Breast epithelium (tissue), 4 donors: Measurements from ENCODE around the gene TNFAIP8. TPM values are rescaled to one million over a fixed set of nuclear protein-coding genes. Genes with fewer than 3 reads are reported as not detected.
A peak's percentile ranks its signal among the peaks of the same experiment; 100 is the strongest.
"Not testable (repeated sequence)": the region's sequence is repeated elsewhere in the genome, so short reads cannot be mapped to it uniquely, and the experiment has no call there.

Experiments used
- DNase-seq, 2 donors: peaks; one replicate each; pipeline ENCODE4 v3.0.0-alpha.2; 2019; ENCODE audit warnings: low spot score in 2 of 2
- H3K27ac ChIP-seq, 2 donors: fragments of 200-600 bp; sonication (generic) in 1 of 2; one replicate each; pipeline ENCODE4 v1.5.1; 2016 to 2019; ENCODE audit warnings: mild to moderate bottlenecking in 1 of 2
- H3K27me3 ChIP-seq, 2 donors: fragments of 200-600 bp; sonication (generic) in 1 of 2; one replicate each; pipeline versions ENCODE4 v1.5.1 to v1.6.0; 2017 to 2019; ENCODE audit warnings: control low read depth in 1 of 2, mild to moderate bottlenecking in 1 of 2
- H3K36me3 ChIP-seq: fragments of 200-600 bp; one replicate; pipeline ENCODE4 v1.5.1; 2019
- H3K4me1 ChIP-seq, 2 donors: fragments of 200-600 bp; sonication (generic); one replicate each; pipeline ENCODE4 v1.5.1; 2016 to 2019; ENCODE audit warnings: control low read depth in 1 of 2
- H3K4me3 ChIP-seq, 3 donors: fragments of 200-600 bp; sonication (generic); 1 replicate in 2 of 3; 2 replicates in 1 of 3; pipeline ENCODE4 v1.5.1; 2016 to 2019; ENCODE audit warnings: mild to moderate bottlenecking in 3 of 3, moderate library complexity in 2 of 3
- H3K9me3 ChIP-seq, 2 donors: fragments of 200-600 bp; sonication (generic) in 1 of 2; one replicate each; pipeline ENCODE4 v1.5.1; 2016 to 2019; ENCODE audit warnings: control low read depth in 1 of 2
- POLR2A ChIP-seq: fragments of 450-650 bp; IDR thresholded peaks from one replicate; pipeline ENCODE4 v1.6.1; 2016; ENCODE audit warnings: antibody characterized with exemption, mild to moderate bottlenecking, moderate library complexity
- POLR2AphosphoS5 ChIP-seq, 3 donors: sonication (generic); formaldehyde crosslinking; IDR thresholded peaks; one replicate each; pipeline ENCODE4 v1.6.1; 2017; ENCODE audit warnings: antibody characterized with exemption in 3 of 3
- intact Hi-C: fragments of 100-400 bp; cut with DNase I; formaldehyde crosslinking; loops from one replicate; pipeline ENCODE4 v1.15.1; 2023; ENCODE audit warnings: low total_unique reads
- total RNA-seq, 3 donors: library from RNA; depleted of rRNA; stranded (reverse); fragments of >200 nt; gene quantifications; one replicate each; pipeline ENCODE4 v1.1.0, GENCODE V29; 2016
- TF ChIP-seq, protein P1 (sequence below), 3 donors: fragments of 450-650 bp; IDR thresholded peaks; one replicate each; pipeline ENCODE4 v1.5.1; 2016 to 2017; ENCODE audit warnings: antibody characterized with exemption in 3 of 3, mild to moderate bottlenecking in 3 of 3, moderate library complexity in 3 of 3

The TNFAIP8 gene
- total RNA-seq, 3 donors from 2014 or later = 35.4 to 167 (median 37.3) TPM

DNA sequence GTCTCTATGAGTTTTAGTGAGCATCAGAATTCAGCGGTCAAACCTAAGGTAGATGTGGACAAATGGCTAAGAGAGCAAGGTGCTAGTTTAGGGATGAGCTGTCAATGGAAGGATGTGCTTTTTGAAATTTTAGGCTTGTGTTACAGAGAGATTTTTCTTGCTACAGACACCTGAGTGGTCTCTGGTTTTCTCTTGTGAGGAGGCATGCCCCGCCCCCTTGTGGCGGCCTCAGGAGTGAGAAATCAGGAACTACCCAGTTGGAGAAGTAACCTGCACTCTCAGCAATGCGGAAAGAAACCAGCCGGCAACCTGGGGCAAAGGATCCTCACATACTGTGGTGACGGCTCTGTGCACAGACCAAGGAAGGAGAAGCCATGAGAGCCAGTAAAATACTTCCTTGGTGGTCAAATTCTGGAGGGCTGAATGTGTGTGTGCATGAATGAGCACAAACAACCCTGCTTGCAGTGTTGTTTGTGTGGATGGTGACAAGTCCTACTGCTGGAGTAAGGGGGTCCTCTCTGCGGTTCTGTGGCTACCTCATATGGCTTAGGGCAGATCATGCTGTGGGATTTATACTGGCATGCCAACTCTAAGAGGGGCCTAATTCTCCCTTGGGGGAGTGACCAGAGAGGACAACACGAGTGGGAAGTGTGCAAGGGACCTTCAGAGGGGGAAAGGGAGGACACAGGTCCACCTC, 79.8 kb downstream of the TNFAIP8 start:
- no peak for TF ChIP-seq POLR2A
- TF ChIP-seq, protein P1, sequence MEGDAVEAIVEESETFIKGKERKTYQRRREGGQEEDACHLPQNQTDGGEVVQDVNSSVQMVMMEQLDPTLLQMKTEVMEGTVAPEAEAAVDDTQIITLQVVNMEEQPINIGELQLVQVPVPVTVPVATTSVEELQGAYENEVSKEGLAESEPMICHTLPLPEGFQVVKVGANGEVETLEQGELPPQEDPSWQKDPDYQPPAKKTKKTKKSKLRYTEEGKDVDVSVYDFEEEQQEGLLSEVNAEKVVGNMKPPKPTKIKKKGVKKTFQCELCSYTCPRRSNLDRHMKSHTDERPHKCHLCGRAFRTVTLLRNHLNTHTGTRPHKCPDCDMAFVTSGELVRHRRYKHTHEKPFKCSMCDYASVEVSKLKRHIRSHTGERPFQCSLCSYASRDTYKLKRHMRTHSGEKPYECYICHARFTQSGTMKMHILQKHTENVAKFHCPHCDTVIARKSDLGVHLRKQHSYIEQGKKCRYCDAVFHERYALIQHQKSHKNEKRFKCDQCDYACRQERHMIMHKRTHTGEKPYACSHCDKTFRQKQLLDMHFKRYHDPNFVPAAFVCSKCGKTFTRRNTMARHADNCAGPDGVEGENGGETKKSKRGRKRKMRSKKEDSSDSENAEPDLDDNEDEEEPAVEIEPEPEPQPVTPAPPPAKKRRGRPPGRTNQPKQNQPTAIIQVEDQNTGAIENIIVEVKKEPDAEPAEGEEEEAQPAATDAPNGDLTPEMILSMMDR (IDR thresholded peaks at IDR 0.05) = no peak
- TF ChIP-seq POLR2AphosphoS5 (IDR thresholded peaks at IDR 0.05) = no peak
- H3K9me3 ChIP-seq = no peaks in the 10 kb centered on the region
- no peaks in the 10 kb centered on the region for H3K27me3 ChIP-seq
- H3K4me1 ChIP-seq = no peaks in the 10 kb centered on the region
- no peak overlapping the region for H3K27ac ChIP-seq
- H3K4me3 ChIP-seq = no peak overlapping the region
- intact Hi-C loops = no loop called here
- no peaks in the 10 kb centered on the region for H3K36me3 ChIP-seq
- DNase-seq = peak in 1 of 2 donors; percentile 37

DNA sequence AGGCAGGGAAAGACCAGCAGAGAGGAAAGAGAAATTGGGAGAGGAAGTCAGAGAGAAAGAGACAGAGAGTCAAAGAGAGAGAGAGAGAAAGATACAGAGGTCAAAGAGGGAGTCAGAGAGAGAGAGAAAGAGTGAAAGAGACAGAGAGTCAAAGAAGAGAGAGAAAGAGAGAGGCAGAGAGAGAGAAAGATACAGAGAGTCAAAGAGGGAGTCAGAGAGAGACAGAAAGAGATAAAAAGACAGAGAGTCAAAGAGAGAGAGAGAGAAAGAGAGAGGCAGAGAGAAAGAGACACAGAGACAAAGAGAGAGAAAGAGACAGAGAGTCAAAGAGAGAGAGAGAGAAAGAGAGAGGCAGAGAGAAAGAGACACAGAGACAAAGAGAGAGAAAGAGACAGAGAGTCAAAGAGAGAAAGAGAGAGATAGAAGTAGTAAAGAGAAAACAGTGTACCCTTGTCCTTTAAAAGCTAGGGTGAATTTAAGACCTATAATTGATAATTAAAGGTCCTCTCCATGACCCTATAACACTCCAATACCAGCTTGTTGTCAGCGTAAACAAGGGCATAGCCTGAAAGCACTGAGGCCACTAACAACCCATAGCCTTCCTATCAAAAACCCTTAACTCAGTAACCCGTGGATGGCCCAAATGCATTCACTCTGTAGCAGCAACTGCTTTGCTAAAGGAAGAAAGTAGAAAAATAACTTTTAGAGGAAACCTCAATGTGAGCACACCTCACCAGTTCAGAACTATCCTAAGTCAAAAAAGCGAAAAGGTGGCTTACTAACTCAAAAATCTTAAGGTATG, 82.2 kb downstream of the TNFAIP8 start:
- H3K4me3 ChIP-seq, intact Hi-C loops, H3K4me1 ChIP-seq, H3K36me3 ChIP-seq, H3K9me3 ChIP-seq, H3K27me3 ChIP-seq, DNase-seq: not testable (repeated sequence)
- H3K27ac ChIP-seq = peak overlapping the region in 1 of 2 donors; percentile 70

DNA sequence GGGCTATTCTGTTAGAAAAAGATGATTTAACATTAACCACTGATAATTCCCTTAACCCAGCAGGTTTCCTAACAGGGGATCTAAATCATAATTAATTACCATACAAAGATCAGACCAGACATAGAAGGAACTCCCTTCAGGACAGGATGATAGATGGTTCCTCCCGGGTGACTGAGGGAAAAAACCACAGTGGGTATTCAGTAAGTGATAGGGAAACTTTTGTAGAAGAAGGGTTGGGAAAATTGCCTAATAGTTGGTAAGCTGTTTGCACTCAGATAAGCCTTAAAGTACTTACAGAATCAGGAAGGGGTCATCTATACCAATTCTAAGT, 82.7 kb downstream of the TNFAIP8 start:
- H3K9me3 ChIP-seq, DNase-seq, H3K27me3 ChIP-seq, intact Hi-C loops, H3K36me3 ChIP-seq, H3K4me1 ChIP-seq: not testable (repeated sequence)
- peak overlapping the region; percentile 29 to 70 for H3K27ac ChIP-seq
- peak overlapping the region in 1 of 3 donors; percentile 50 for H3K4me3 ChIP-seq

DNA sequence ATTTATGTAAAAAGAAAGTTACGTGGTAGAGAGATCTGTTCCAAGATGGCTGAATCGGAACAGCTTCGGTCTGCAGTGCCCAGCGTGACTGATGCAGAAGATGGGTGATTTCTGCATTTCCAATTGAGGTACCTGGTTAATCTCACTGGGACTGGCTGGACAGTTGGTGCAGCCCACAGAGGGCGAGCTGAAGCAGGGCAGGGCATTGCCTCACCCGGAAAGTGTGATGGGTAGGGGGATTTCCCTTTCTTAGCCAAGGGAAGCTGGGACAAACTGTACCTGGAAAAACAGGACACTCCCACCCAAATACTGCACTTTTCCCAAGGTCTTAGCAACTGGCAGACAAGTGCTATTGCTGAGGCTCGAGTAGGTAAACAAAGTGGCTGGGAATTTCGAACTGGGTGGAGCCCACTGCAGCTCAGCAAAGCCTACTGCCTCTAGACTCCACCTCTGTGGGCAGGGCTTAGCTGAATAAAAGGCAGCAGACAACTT, 83.4 kb downstream of the TNFAIP8 start:
- intact Hi-C loops = no loop called here
- Histone ChIP-seq H3K9me3 (no peaks in the 10 kb centered on the region), H3K36me3 (no peaks in the 10 kb centered on the region), H3K27me3 (no peaks in the 10 kb centered on the region), H3K4me1 (no peaks in the 10 kb centered on the region), H3K4me3 (peak overlapping the region in 2 of 3 donors; percentile 33 to 50), H3K27ac (peak overlapping the region; percentile 29 to 70)
- DNase-seq = peak in 1 of 2 donors; percentile 27
- TF ChIP-seq POLR2AphosphoS5 (IDR thresholded peaks at IDR 0.05) (no peak), POLR2A (no peak)
- TF ChIP-seq, protein P1 (IDR thresholded peaks at IDR 0.05) = no peak

DNA sequence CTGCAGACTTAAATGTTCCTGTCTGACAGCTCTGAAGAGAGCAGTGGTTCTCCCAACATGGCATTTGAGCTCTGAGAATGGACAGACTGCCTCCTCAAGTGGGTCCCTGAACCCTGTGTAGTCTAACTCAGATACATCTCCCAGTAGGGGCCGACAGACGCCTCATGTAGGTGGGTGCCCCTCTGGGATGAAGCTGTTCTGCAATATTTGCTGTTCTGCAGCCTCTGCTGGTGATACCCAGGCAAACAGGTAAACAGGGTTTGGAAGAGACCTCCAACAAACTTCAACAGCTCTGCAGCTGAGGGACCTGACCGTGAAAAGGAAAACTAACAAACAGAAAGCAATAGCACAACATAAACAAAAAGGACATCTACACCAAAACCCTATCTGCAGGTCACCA, 83.8 kb downstream of the TNFAIP8 start:
- H3K9me3 ChIP-seq, H3K36me3 ChIP-seq, H3K4me1 ChIP-seq, H3K27me3 ChIP-seq, DNase-seq, intact Hi-C loops: not testable (repeated sequence)
- Histone ChIP-seq H3K27ac (peak overlapping the region; percentile 29 to 70), H3K4me3 (peak overlapping the region in 2 of 3 donors; percentile 33 to 50)

DNA sequence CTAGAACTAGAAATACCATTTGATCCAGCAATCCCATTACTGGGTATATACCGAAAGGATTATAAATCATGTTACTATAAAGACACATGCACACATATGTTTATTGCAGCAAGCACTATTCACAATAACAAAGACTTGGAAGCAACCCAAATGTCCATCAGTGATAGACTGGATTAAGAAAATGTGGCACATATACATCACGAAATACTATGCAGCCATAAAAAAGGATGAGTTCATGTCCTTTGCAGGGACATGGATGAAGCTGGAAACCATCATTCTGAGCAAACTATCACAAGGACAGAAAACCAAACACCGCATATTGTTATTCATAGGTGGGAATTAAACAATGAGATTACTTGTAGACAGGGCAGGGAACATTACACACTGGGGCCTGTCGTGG, 88.8 kb downstream of the TNFAIP8 start:
- H3K4me1 ChIP-seq, H3K4me3 ChIP-seq, H3K36me3 ChIP-seq, H3K27me3 ChIP-seq, H3K9me3 ChIP-seq, H3K27ac ChIP-seq, DNase-seq, intact Hi-C loops: not testable (repeated sequence)

DNA sequence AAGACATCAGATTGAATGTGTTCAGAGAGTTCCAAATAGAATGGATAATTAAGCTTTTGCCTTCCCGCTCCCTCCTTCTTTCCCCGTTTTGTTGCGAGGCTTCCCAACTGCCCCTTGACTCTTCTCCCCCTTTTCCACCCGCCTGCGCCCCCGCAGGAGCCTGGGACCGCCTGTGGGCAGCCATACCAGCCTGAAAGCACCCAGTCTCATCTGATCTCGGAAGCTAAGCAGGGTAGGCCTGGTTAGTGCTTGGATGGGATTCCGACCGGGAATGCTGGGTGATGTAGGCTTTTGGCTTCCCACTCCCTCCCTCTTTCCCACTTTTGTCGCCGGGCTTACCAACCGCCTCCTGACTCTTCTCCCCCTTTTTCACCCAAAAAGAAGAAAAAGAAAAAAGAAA, 89.7 kb downstream of the TNFAIP8 start:
- Histone ChIP-seq H3K27ac (no peak overlapping the region), H3K4me1 (no peaks in the 10 kb centered on the region), H3K36me3 (no peaks in the 10 kb centered on the region), H3K4me3 (no peak overlapping the region), H3K27me3 (no peaks in the 10 kb centered on the region), H3K9me3 (peaks cover 0 to 9% of the 10 kb centered on the region in 2 donors)
- DNase-seq = no peak
- intact Hi-C loops = no loop called here
- TF ChIP-seq POLR2A = no peak
- TF ChIP-seq POLR2AphosphoS5 (IDR thresholded peaks at IDR 0.05) = no peak
- TF ChIP-seq, protein P1 (IDR thresholded peaks at IDR 0.05) = no peak
